HG03060 (cell line): ENCODE data around the gene PCDHGA10.
"Not testable (repeated sequence)": the region's sequence is repeated elsewhere in the genome, so short reads cannot be mapped to it uniquely, and the experiment has no call there.

Source experiments
- ATAC-seq: cut with Tn5 transposase; IDR thresholded peaks from one replicate; pipeline ENCODE4 v1.9.1; 2021; ENCODE audit warnings: low read depth, moderate number of reproducible peaks; ENCODE audit not compliant: unreplicated experiment

PCDHGA10 gene

GRCh38 chr5:141420855-141421488 lies 8.2 kb downstream of the PCDHGA10 start, which contains the start of gene PCDHGA11:
Gene PCDHGA11, plus strand, starts transcription at chr5:141421051. Its CDS starts 177 bp downstream, at chr5:141421228.
- peak; percentile 45 for ATAC-seq

GRCh38 chr5:141421489-141421855 lies 8.7 kb downstream of the PCDHGA10 start:
- no peak for ATAC-seq

- ATAC-seq: no peak
These were observed 10.0 kb downstream of the PCDHGA10 start for GRCh38 chr5:141422742-141423291.

DNA sequence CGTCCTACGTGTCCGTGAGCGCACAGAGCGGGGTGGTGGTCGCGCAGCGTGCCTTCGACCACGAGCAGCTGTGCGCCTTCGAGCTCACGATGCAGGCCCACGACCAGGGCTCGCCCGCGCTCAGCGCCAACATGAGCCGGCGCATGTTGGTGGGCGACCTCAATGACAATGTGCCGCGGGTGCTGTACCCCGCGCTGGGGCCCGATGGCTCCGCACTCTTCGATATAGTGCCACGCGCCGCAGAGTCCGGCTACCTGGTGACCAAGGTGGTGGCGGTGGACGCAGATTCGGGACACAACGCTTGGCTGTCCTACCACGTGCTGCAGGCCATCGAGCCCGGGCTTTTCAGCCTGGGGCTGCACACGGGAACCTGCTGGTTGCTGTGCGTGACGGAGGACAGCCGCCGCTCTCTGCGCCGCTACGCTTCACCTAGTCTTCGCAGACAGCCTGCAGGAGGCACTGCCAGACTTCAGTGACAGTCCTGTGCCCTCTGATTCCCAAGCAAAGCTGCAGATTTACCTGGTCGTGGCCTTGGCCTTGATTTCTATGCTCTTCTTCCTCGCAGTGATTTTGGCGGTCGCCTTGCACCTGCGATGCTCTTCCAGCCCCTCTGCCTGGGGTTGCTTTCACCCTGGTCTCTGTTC lies 15.1 kb downstream of the PCDHGA10 start:
- no peak for ATAC-seq

GRCh38 chr5:141430332-141431113 lies 17.7 kb downstream of the PCDHGA10 start, which contains the start of gene PCDHGA12:
Gene PCDHGA12, plus strand, starts transcription at chr5:141430507. Its CDS starts 253 bp downstream, at chr5:141430760.
- ATAC-seq: peak; percentile 85

- ATAC-seq: no peak
These were observed 18.5 kb downstream of the PCDHGA10 start for GRCh38 chr5:141431286-141431685.

DNA sequence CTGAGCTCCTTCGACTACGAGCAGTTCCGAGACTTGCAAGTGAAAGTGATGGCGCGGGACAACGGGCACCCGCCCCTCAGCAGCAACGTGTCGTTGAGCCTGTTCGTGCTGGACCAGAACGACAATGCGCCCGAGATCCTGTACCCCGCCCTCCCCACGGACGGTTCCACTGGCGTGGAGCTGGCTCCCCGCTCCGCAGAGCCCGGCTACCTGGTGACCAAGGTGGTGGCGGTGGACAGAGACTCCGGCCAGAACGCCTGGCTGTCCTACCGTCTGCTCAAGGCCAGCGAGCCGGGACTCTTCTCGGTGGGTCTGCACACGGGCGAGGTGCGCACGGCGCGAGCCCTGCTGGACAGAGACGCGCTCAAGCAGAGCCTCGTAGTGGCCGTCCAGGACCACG lies 19.5 kb downstream of the PCDHGA10 start:
- ATAC-seq: not testable (repeated sequence)

GRCh38 chr5:141432726-141433125 lies 19.9 kb downstream of the PCDHGA10 start:
- ATAC-seq: not testable (repeated sequence)

GRCh38 chr5:141434006-141434405 lies 21.2 kb downstream of the PCDHGA10 start:
- ATAC-seq: no peak

DNA sequence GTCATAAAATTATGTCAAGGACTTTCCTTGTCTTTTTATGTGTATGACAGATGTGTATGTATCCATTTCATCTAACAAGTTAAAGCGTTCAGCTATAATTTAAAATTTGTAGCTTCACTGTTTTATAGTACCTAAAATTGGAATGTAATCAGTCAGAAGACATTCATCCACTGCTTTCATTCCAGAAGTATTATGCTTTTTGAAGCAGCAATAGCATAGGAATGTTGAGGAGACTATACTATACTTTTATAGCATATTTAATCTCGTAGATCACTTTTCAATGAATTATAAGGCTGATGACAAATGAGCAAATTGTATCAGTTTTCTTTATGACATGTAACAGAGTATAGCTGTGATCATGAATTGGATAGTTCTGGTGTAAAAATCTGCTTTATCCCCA lies 24.4 kb downstream of the PCDHGA10 start:
- no peak for ATAC-seq

GRCh38 chr5:141439411-141440141 lies 26.8 kb downstream of the PCDHGA10 start:
- ATAC-seq: no peak

DNA sequence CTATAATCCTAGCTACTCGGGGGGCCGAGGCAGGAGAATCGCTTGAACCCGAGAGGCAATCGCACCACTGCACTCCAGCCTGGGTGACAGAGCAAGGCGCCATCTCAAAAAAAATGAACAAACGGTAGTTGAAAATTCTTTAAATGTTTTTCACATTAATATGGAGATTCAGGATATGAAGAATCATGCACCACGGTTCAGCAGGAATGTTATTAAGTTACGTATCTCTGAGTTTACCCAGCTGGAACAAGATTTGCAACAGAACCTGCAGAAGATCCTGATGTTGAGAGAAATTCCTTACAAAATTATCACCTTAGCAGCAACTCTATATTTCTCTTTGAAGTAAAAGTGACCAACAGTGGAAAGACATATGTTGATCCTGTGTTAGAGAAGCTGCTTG lies 27.6 kb downstream of the PCDHGA10 start:
- no peak for ATAC-seq

GRCh38 chr5:141441571-141442170 lies 28.9 kb downstream of the PCDHGA10 start:
- ATAC-seq: no peak

GRCh38 chr5:141465351-141465750 lies 52.6 kb downstream of the PCDHGA10 start:
- ATAC-seq: no peak
